Type B pancreatic cell (in vitro differentiated cells): ENCODE measurements around the gene SDC1. TPM values are rescaled to one million over a fixed set of nuclear protein-coding genes. Genes with fewer than 3 reads are reported as not detected.
A peak's percentile ranks its signal among the peaks of the same experiment; 100 is the strongest.

Experiments used
- DNase-seq: peaks from one replicate; pipeline ENCODE4 v3.0.0; 2021; ENCODE audit warnings: mixed read lengths; ENCODE audit not compliant: unreplicated experiment; ENCODE audit errors: extremely low spot score
- H3K27ac Mint-ChIP-seq: 2 replicates; pipeline ENCODE4 v1.8.0; 2021; ENCODE audit warnings: mild to moderate bottlenecking, mixed read lengths
- H3K27me3 Mint-ChIP-seq: 2 replicates; pipeline ENCODE4 v1.8.0; 2021; ENCODE audit warnings: mixed read lengths
- H3K36me3 Mint-ChIP-seq: 2 replicates; pipeline ENCODE4 v1.8.0; 2021; ENCODE audit warnings: mixed read lengths
- H3K4me1 Mint-ChIP-seq: one replicate; pipeline ENCODE4 v1.8.0; 2021; ENCODE audit warnings: mixed read lengths; ENCODE audit not compliant: unreplicated experiment
- H3K4me3 Mint-ChIP-seq: 2 replicates; pipeline ENCODE4 v1.8.0; 2021; ENCODE audit warnings: mild to moderate bottlenecking, mixed read lengths
- H3K9me3 Mint-ChIP-seq: 2 replicates; pipeline ENCODE4 v1.8.0; 2021; ENCODE audit warnings: mixed read lengths
- CTCF ChIP-seq: fragments of 200-600 bp; sonication (generic); conservative IDR thresholded peaks from 2 replicates; pipeline ENCODE4 v1.5.0; 2021; ENCODE audit warnings: antibody characterized with exemption, mild to moderate bottlenecking
- total RNA-seq: library from RNA; stranded (reverse); gene quantifications from 2 replicates; pipeline ENCODE4 v1.2.1, GENCODE V29; 2021; ENCODE audit warnings: low replicate concordance

SDC1 gene
- total RNA-seq, 1 donor from 2014 or later, result 164 TPM

- no peak for DNase-seq
- Mint-ChIP-seq H3K9me3 (no peaks in the 10 kb centered on the region), H3K4me1 (peaks cover 66% of the 10 kb centered on the region), H3K36me3 (peaks cover 24% of the 10 kb centered on the region), H3K27me3 (peaks cover 5% of the 10 kb centered on the region), H3K27ac (peak overlapping the region; percentile 80), H3K4me3 (peak overlapping the region; percentile 45)
- TF ChIP-seq CTCF, result no peak
Measured at GRCh38 chr2:20217041-20217970, 7.6 kb downstream of the SDC1 start.

- H3K4me1 Mint-ChIP-seq, result peaks cover 62% of the 10 kb centered on the region
- TF ChIP-seq CTCF, result no peak
- peak overlapping the region; percentile 20 for H3K4me3 Mint-ChIP-seq
- H3K9me3 Mint-ChIP-seq, result no peaks in the 10 kb centered on the region
- peak overlapping the region; percentile 80 for H3K27ac Mint-ChIP-seq
- H3K27me3 Mint-ChIP-seq, result no peaks in the 10 kb centered on the region
- DNase-seq, result no peak
- peaks cover 17% of the 10 kb centered on the region for H3K36me3 Mint-ChIP-seq
Measured at GRCh38 chr2:20216130-20217025, 8.6 kb downstream of the SDC1 start.

GRCh38 chr2:20215183-20216040 is 9.5 kb downstream of the SDC1 start:
- no peak for TF ChIP-seq CTCF
- no peaks in the 10 kb centered on the region for H3K9me3 Mint-ChIP-seq
- H3K36me3 Mint-ChIP-seq, result peaks cover 14% of the 10 kb centered on the region
- peak overlapping the region; percentile 95 for H3K27ac Mint-ChIP-seq
- no peak for DNase-seq
- peak overlapping the region; percentile 60 for H3K4me3 Mint-ChIP-seq
- H3K4me1 Mint-ChIP-seq, result peaks cover 53% of the 10 kb centered on the region
- no peaks in the 10 kb centered on the region for H3K27me3 Mint-ChIP-seq

GRCh38 chr2:20214566-20215182 is 10.3 kb downstream of the SDC1 start:
- TF ChIP-seq CTCF, result no peak
- Mint-ChIP-seq H3K27ac (peak overlapping the region; percentile 95), H3K36me3 (peaks cover 9% of the 10 kb centered on the region), H3K4me3 (peak overlapping the region; percentile 60), H3K9me3 (no peaks in the 10 kb centered on the region), H3K27me3 (no peaks in the 10 kb centered on the region), H3K4me1 (peaks cover 46% of the 10 kb centered on the region)
- no peak for DNase-seq
